HG03521 (cell line): ENCODE data around the gene EIF4E3.

Experiments used
- ATAC-seq: cut with Tn5 transposase; IDR thresholded peaks from one replicate; pipeline ENCODE4 v1.9.1; 2021; ENCODE audit warnings: mild to moderate bottlenecking, moderate library complexity; ENCODE audit not compliant: unreplicated experiment

EIF4E3 gene

GRCh38 chr3:71690341-71690841 is 34.8 kb downstream of the EIF4E3 start:
- ATAC-seq = no peak

- ATAC-seq = no peak
Observed at GRCh38 chr3:71689291-71689690, 35.9 kb downstream of the EIF4E3 start.

GRCh38 chr3:71688121-71688520 is 37.1 kb downstream of the EIF4E3 start:
- ATAC-seq = no peak

- ATAC-seq = no peak
Observed at GRCh38 chr3:71685686-71686085, 39.5 kb downstream of the EIF4E3 start.

- no peak for ATAC-seq
Observed at GRCh38 chr3:71684757-71685386, 40.3 kb downstream of the EIF4E3 start.

- no peak for ATAC-seq
Observed at GRCh38 chr3:71684046-71684756, 41.0 kb downstream of the EIF4E3 start.

- ATAC-seq = no peak
Observed at GRCh38 chr3:71681224-71681668, 44.0 kb downstream of the EIF4E3 start.

GRCh38 chr3:71680603-71681002 is 44.6 kb downstream of the EIF4E3 start:
- no peak for ATAC-seq

- no peak for ATAC-seq
Observed at GRCh38 chr3:71676931-71677330, 48.3 kb downstream of the EIF4E3 start.

GRCh38 chr3:71673486-71673885 is 51.7 kb downstream of the EIF4E3 start:
- no peak for ATAC-seq

- ATAC-seq = no peak
Observed at GRCh38 chr3:71672807-71673206, 52.4 kb downstream of the EIF4E3 start.

GRCh38 chr3:71672340-71672739 is 52.9 kb downstream of the EIF4E3 start:
- ATAC-seq = no peak

GRCh38 chr3:71671216-71671845 is 53.9 kb downstream of the EIF4E3 start:
- ATAC-seq = no peak

- no peak for ATAC-seq
Observed at GRCh38 chr3:71662568-71662967, 62.6 kb downstream of the EIF4E3 start.

GRCh38 chr3:71662056-71662455 is 63.1 kb downstream of the EIF4E3 start:
- no peak for ATAC-seq

- no peak for ATAC-seq
Observed at GRCh38 chr3:71659864-71660591, 65.2 kb downstream of the EIF4E3 start.

- ATAC-seq = no peak
Observed at GRCh38 chr3:71657831-71658530, 67.2 kb downstream of the EIF4E3 start.

GRCh38 chr3:71655061-71655460 is 70.1 kb downstream of the EIF4E3 start:
- no peak for ATAC-seq

- no peak for ATAC-seq
Observed at GRCh38 chr3:71653414-71653807, 71.8 kb downstream of the EIF4E3 start.

GRCh38 chr3:71652781-71653413 is 72.3 kb downstream of the EIF4E3 start:
- ATAC-seq = no peak
